ENCODE data around the gene NDRG3. TPM values are rescaled to one million over a fixed set of nuclear protein-coding genes. Genes with fewer than 3 reads are reported as not detected.
A peak's percentile ranks its signal among the peaks of the same experiment; 100 is the strongest.

NDRG3 gene
- total RNA-seq, 1 donor from 2014 or later: 34.4 TPM

DNA sequence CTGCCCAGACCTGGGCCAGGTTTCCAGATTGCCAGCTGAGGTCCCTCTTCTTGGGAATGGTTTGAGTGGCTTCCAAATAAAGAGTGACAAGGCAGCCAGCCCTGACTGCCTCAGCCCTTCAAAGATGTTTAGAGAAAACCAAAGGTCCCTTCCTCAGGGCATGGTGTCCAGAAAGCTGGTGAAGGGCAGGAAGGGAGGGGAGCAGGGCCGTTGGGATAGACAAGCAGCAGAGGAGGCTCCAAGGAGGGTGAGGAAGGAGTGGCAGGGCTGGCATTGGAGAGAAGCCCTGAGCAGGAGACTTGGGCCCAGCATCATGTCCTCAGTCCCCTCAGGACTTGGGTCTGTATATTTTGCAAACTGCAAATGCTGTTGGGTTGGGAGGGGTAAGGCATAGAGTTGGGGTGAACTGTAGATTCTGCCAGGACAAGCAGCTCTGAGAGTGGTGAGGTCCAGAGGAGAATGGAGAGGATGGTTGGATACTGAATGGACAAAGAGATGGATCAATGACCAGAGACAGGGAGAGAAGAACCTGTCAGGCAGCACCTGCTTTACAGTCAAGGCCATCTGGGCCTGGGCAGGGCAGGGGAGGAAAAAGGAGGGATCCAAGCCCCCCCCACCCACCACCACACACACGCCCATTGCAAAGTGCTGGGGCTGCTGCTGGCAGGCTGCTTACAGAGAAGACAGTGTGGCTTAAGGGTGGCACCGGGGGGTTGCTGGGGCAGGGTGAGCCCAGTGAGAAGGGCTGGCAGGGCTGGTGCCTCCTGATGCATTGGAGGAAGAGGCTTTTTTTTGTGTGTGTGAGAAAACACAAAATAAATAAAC lies 33.2 kb upstream of the NDRG3 start:
- DNase-seq: no peak
- Histone ChIP-seq H3K4me1 (peaks cover 23% of the 10 kb centered on the region), H3K4me3 (no peak overlapping the region), H3K27ac (replicated peaks) (no peak overlapping the region), H3K36me3 (peaks cover 26% of the 10 kb centered on the region), H3K27me3 (ENCODE audit: low read depth) (no peaks in the 10 kb centered on the region), H3K9me3 (replicated peaks) (no peaks in the 10 kb centered on the region)
- intact Hi-C loops (cut with micrococcal nuclease): no loop called here
- TF ChIP-seq, protein P1, sequence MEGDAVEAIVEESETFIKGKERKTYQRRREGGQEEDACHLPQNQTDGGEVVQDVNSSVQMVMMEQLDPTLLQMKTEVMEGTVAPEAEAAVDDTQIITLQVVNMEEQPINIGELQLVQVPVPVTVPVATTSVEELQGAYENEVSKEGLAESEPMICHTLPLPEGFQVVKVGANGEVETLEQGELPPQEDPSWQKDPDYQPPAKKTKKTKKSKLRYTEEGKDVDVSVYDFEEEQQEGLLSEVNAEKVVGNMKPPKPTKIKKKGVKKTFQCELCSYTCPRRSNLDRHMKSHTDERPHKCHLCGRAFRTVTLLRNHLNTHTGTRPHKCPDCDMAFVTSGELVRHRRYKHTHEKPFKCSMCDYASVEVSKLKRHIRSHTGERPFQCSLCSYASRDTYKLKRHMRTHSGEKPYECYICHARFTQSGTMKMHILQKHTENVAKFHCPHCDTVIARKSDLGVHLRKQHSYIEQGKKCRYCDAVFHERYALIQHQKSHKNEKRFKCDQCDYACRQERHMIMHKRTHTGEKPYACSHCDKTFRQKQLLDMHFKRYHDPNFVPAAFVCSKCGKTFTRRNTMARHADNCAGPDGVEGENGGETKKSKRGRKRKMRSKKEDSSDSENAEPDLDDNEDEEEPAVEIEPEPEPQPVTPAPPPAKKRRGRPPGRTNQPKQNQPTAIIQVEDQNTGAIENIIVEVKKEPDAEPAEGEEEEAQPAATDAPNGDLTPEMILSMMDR (IDR thresholded peaks at IDR 0.05; ENCODE audit: borderline replicate concordance): no peak

DNA sequence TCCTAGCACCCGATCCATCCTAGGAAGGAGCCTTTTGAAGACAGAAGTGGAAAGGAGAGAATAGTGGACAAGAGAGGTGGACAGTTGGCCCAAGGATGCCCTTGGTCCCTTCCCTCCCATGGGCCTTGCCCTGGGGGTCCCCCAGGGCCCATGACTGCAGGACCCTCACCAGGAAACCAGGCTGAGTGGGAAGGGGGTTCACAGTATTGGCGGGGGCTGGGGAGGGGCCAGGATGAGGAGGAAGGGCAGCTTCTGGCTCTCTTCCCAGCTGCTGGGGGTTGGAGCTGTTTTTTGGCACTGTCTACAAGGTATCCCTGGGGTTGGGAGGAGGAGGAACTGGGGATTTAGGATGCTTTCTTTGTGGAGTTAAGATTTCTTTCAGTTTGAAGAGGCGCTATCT lies 31.7 kb upstream of the NDRG3 start:
- TF ChIP-seq, protein P1 (IDR thresholded peaks at IDR 0.05; ENCODE audit: borderline replicate concordance): no peak
- Histone ChIP-seq H3K4me1 (peaks cover 35% of the 10 kb centered on the region), H3K27me3 (ENCODE audit: low read depth) (no peaks in the 10 kb centered on the region), H3K9me3 (replicated peaks) (no peaks in the 10 kb centered on the region), H3K4me3 (no peak overlapping the region), H3K36me3 (peaks cover 12% of the 10 kb centered on the region), H3K27ac (replicated peaks) (peak overlapping the region; percentile 23)
- DNase-seq: no peak
- intact Hi-C loops (cut with micrococcal nuclease): no loop called here

DNA sequence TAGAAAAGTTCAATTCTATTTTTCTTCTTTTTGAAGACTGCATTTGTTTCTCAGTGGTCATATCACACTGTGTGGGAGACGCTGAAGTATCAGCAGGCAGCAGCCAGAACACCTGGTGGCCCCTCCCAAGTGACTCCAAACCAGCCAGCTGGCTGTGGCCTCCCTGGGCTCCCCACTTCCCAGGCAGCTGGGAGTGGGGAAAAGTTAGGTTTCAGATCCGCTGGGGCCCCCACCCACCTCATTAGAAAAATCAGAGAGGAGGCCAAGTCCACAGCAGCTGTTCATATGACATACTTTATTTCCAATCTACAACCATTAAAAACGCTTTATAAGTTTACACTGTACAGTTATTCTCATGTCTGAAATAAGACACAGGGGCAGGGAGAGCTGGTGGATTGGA lies 31.3 kb upstream of the NDRG3 start:
- Histone ChIP-seq H3K4me3 (no peak overlapping the region), H3K9me3 (replicated peaks) (no peaks in the 10 kb centered on the region), H3K27ac (replicated peaks) (peak overlapping the region; percentile 23), H3K36me3 (peaks cover 8% of the 10 kb centered on the region), H3K27me3 (ENCODE audit: low read depth) (no peaks in the 10 kb centered on the region), H3K4me1 (peaks cover 35% of the 10 kb centered on the region)
- intact Hi-C loops (cut with micrococcal nuclease): no loop called here
- TF ChIP-seq, protein P1 (IDR thresholded peaks at IDR 0.05; ENCODE audit: borderline replicate concordance): no peak
- no peak for DNase-seq

DNA sequence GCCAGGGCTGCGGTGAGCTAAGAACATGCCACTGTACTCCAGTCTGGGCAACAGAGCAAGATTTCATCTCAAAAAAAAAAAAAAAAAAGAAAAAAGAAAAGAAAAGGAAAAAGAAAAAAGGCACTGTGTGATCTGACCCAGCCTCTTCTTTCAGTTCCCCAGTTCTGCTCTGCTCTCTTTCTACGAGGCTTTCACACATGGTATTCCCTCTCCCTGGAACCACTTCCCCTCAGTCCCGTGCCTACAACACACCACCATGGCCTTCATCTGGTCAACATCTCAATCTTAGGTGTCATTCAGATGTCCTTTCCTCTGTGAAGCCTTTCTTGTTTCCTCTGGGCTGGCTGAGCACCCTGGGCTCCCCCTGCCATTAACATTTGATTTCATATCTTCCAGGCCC lies 29.9 kb upstream of the NDRG3 start:
- peaks cover 6% of the 10 kb centered on the region for H3K36me3 ChIP-seq
- H3K4me3 ChIP-seq: no peak overlapping the region
- no peaks in the 10 kb centered on the region for H3K9me3 ChIP-seq (replicated peaks)
- peak overlapping the region; percentile 96 for H3K27ac ChIP-seq (replicated peaks)
- TF ChIP-seq, protein P1 (IDR thresholded peaks at IDR 0.05; ENCODE audit: borderline replicate concordance): no peak
- no peak for DNase-seq
- H3K4me1 ChIP-seq: peaks cover 35% of the 10 kb centered on the region
- intact Hi-C loops (cut with micrococcal nuclease): no loop called here
- no peaks in the 10 kb centered on the region for H3K27me3 ChIP-seq (ENCODE audit: low read depth)

DNA sequence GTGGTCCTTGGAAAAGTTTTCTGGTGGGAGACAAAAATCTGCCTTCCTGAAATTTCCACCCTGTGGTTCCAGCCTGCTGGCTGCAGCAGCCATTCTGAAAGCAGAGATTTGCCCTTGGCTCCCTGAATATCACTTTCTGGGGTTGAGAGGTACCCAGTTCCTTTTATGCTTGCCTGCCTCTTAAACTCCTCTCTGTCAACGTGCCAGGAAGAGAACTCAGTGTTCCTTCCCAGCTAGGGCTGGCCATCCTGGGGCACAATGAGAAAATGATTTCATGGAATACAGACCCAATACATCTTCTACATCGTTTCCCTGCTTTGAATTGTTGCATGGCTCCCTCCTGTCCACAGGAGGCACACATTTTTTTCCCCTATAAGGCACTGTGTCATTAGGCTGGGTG lies 29.3 kb upstream of the NDRG3 start:
- TF ChIP-seq, protein P1 (IDR thresholded peaks at IDR 0.05; ENCODE audit: borderline replicate concordance): no peak
- DNase-seq: no peak
- intact Hi-C loops (cut with micrococcal nuclease): no loop called here
- Histone ChIP-seq H3K4me3 (no peak overlapping the region), H3K27ac (replicated peaks) (peak overlapping the region; percentile 96), H3K4me1 (peaks cover 35% of the 10 kb centered on the region), H3K27me3 (ENCODE audit: low read depth) (no peaks in the 10 kb centered on the region), H3K36me3 (no peaks in the 10 kb centered on the region), H3K9me3 (replicated peaks) (no peaks in the 10 kb centered on the region)

Data from left ventricle myocardium inferior (tissue), 1 donor.